ENCODE data around the gene RNF217.
"Not testable (repeated sequence)": the region's sequence is repeated elsewhere in the genome, so short reads cannot be mapped to it uniquely, and the experiment has no call there.

Gene RNF217

GRCh38 chr6:125066140-125066539, 103.9 kb downstream of the RNF217 start:
- no peak for DNase-seq

- DNase-seq = no peak
These were observed 104.7 kb downstream of the RNF217 start for GRCh38 chr6:125066964-125067363.

GRCh38 chr6:125067552-125067951, 105.3 kb downstream of the RNF217 start:
- no peak for DNase-seq

- no peak for DNase-seq
These were observed 110.8 kb downstream of the RNF217 start for GRCh38 chr6:125073071-125073470.

- no peak for DNase-seq
These were observed 111.9 kb downstream of the RNF217 start for GRCh38 chr6:125074120-125074519.

GRCh38 chr6:125075073-125075472, 112.8 kb downstream of the RNF217 start:
- DNase-seq = not testable (repeated sequence)

- no peak for DNase-seq
These were observed 113.7 kb downstream of the RNF217 start for GRCh38 chr6:125075741-125076481.

- DNase-seq = no peak
These were observed 114.2 kb downstream of the RNF217 start for GRCh38 chr6:125076482-125076742.

- no peak for DNase-seq
These were observed 115.2 kb downstream of the RNF217 start for GRCh38 chr6:125077453-125077852.

GRCh38 chr6:125078602-125079321, 116.5 kb downstream of the RNF217 start:
- DNase-seq = no peak

GRCh38 chr6:125082908-125083683, 120.9 kb downstream of the RNF217 start:
- DNase-seq = no peak

- DNase-seq = no peak
These were observed 121.4 kb downstream of the RNF217 start for GRCh38 chr6:125083684-125083990.

GRCh38 chr6:125086716-125087115, 124.5 kb downstream of the RNF217 start:
- no peak for DNase-seq

GRCh38 chr6:125088963-125089362, 126.7 kb downstream of the RNF217 start:
- no peak for DNase-seq

- DNase-seq = no peak
These were observed 132.3 kb downstream of the RNF217 start for GRCh38 chr6:125094563-125094962.

GRCh38 chr6:125095580-125096301, 133.5 kb downstream of the RNF217 start:
- no peak for DNase-seq

- DNase-seq = no peak
These were observed 134.9 kb downstream of the RNF217 start for GRCh38 chr6:125097186-125097585.

- no peak for DNase-seq
These were observed 136.0 kb downstream of the RNF217 start for GRCh38 chr6:125098253-125098652.

- DNase-seq = peak; percentile 24
These were observed 137.2 kb downstream of the RNF217 start for GRCh38 chr6:125099211-125100073.

- no peak for DNase-seq
These were observed 137.9 kb downstream of the RNF217 start for GRCh38 chr6:125100074-125100652.

- DNase-seq = no peak
These were observed 138.9 kb downstream of the RNF217 start for GRCh38 chr6:125101128-125101527.

- no peak for DNase-seq
These were observed 139.4 kb downstream of the RNF217 start for GRCh38 chr6:125101631-125102030.

Measured in COR-L47 (cell line).